Thyroid gland (tissue), 4 donors: ENCODE results near the gene ADCY4. TPM values are rescaled to one million over a fixed set of nuclear protein-coding genes. Genes with fewer than 3 reads are reported as not detected.
A peak's percentile ranks its signal among the peaks of the same experiment; 100 is the strongest.

Experiments
- DNase-seq, 2 donors: peaks; one replicate each; pipeline ENCODE4 v3.0.0-alpha.2; 2019
- H3K27ac ChIP-seq, 3 donors: fragments of 200-600 bp; sonication (generic); 1 replicate in 2 of 3; 2 replicates in 1 of 3; pipeline ENCODE4 v1.5.1; 2016 to 2019; ENCODE audit warnings: mild to moderate bottlenecking in 1 of 3, moderate library complexity in 1 of 3
- H3K27me3 ChIP-seq: fragments of 200-600 bp; sonication (generic); one replicate; pipeline ENCODE4 v1.5.1; 2019
- H3K36me3 ChIP-seq, 2 donors: fragments of 200-600 bp; sonication (generic); one replicate each; pipeline ENCODE4 v1.5.1; 2016 to 2019
- H3K4me1 ChIP-seq, 2 donors: fragments of 200-600 bp; sonication (generic); one replicate each; pipeline ENCODE4 v1.5.1; 2017 to 2019
- H3K4me3 ChIP-seq, 3 donors: fragments of 200-600 bp; sonication (generic); replicated peaks in 1 of 3; 1 replicate in 2 of 3; 2 replicates in 1 of 3; pipeline ENCODE4 v1.5.1; 2016; ENCODE audit warnings: mild to moderate bottlenecking in 1 of 3
- H3K9me3 ChIP-seq: fragments of 200-600 bp; sonication (generic); one replicate; pipeline ENCODE4 v1.5.1; 2017
- CTCF ChIP-seq, 6 experiments: fragments of 200-600 bp in 3 of 6; fragments of 450-650 bp in 3 of 6; sonication (generic) in 3 of 6; IDR thresholded peaks; one replicate each; pipeline ENCODE4 v1.5.1; 2016 to 2019; ENCODE audit warnings: antibody characterized with exemption in 6 of 6, mild to moderate bottlenecking in 2 of 6, inconsistent platforms in 1 of 6, moderate library complexity in 1 of 6
- POLR2A ChIP-seq, 2 donors: fragments of 450-650 bp; IDR thresholded peaks; one replicate each; pipeline ENCODE4 v1.6.1; 2017; ENCODE audit warnings: antibody characterized with exemption in 2 of 2, mild to moderate bottlenecking in 2 of 2, moderate library complexity in 1 of 2
- WGBS, 2 donors: methylation state at CpG; one replicate each; pipeline ENCODE4 v1.1.5; 2017; 5-methylcytosine and 5-hydroxymethylcytosine counted together
- intact Hi-C: fragments of 100-400 bp; cut with DNase I; formaldehyde crosslinking; loops from one replicate; pipeline ENCODE4 v1.15.1; 2023
- total RNA-seq, 4 donors: library from RNA; depleted of rRNA; stranded (reverse); fragments of >200 nt; gene quantifications; one replicate each; pipeline ENCODE4 v1.2.3, GENCODE V29; 2016

The ADCY4 gene
- total RNA-seq, 4 donors from 2014 or later: 35.2 to 65.4 (median 48.8) TPM

GRCh38 chr14:24300326-24300980 lies 34.4 kb downstream of the ADCY4 start:
- intact Hi-C loops: loop anchor here (2.0 kb wide), 1 partner anchor 58 kb away; the partner anchor contains the start of gene TINF2
- Histone ChIP-seq H3K4me1 (peaks cover 15 to 17% of the 10 kb centered on the region in 2 donors), H3K9me3 (no peaks in the 10 kb centered on the region), H3K36me3 (peaks cover 33 to 39% of the 10 kb centered on the region in 2 donors), H3K4me3 (peak overlapping the region; percentile 48 to 71 (median 68)), H3K27ac (peak overlapping the region in 1 of 3 donors; percentile 31), H3K27me3 (no peaks in the 10 kb centered on the region)
- TF ChIP-seq POLR2A (IDR thresholded peaks at IDR 0.05) (no peak), CTCF (IDR thresholded peaks at IDR 0.05) (no peak)
- no peak for DNase-seq
- WGBS, 2 donors: 28 to 29% methylated on average over 16 of the region's 16 CpGs

GRCh38 chr14:24299255-24300191 lies 35.3 kb downstream of the ADCY4 start, which contains the start of the genes DHRS1 and NOP9:
TSS of gene DHRS1 (minus strand) at chr14:24299780. CDS start at chr14:24299106, 674 bp downstream.
TSS of gene NOP9 (plus strand) at chr14:24299850. CDS start at chr14:24299955, 105 bp downstream.
- 2% methylated on average over 11 to 27 of the region's 75 CpGs for WGBS, 2 donors
- Histone ChIP-seq H3K36me3 (peaks cover 24 to 30% of the 10 kb centered on the region in 2 donors), H3K9me3 (no peaks in the 10 kb centered on the region), H3K27ac (peak within 1 kb of the TSS in 2 of 3 donors; percentile 31 to 54), H3K4me3 (peak within 1 kb of the TSS; percentile 48 to 71 (median 68)), H3K27me3 (no peaks in the 10 kb centered on the region), H3K4me1 (peaks cover 15 to 17% of the 10 kb centered on the region in 2 donors)
- peak; percentile 89 to 90 for DNase-seq
- intact Hi-C loops: loop anchor here (2.0 kb wide), 1 partner anchor 57 kb away; the partner anchor contains the start of gene TINF2
- TF ChIP-seq POLR2A (IDR thresholded peaks at IDR 0.05): peak in 1 of 2 donors; percentile 71
- no peak for TF ChIP-seq CTCF (IDR thresholded peaks at IDR 0.05)

DNA sequence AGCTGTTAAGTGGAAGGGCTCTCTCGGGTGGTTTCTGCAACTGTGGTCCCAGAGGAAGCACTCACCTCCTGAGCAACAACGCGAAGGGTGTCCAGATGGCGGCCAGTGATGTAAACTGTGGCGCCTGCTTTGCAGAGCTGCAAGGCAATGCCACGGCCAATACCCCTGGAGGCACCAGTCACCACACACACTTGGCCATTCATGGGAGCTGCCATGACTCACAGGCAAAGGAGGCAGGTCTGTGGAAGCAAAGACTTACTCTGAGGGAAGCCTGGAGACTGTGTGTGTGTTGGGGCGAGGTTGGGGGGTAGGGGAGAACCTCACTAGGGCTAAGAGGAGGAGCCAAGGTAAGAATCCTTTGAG lies 36.0 kb downstream of the ADCY4 start:
- H3K9me3 ChIP-seq: no peaks in the 10 kb centered on the region
- peak overlapping the region in 2 of 3 donors; percentile 68 to 71 for H3K4me3 ChIP-seq
- no peaks in the 10 kb centered on the region for H3K27me3 ChIP-seq
- intact Hi-C loops: no loop called here
- peaks cover 15 to 17% of the 10 kb centered on the region in 2 donors for H3K4me1 ChIP-seq
- TF ChIP-seq CTCF (IDR thresholded peaks at IDR 0.05) (no peak), POLR2A (IDR thresholded peaks at IDR 0.05) (no peak)
- peaks cover 18 to 24% of the 10 kb centered on the region in 2 donors for H3K36me3 ChIP-seq
- 42 to 53% methylated on average over 7 of the region's 7 CpGs for WGBS, 2 donors
- H3K27ac ChIP-seq: peak overlapping the region in 1 of 3 donors; percentile 31
- no peak for DNase-seq

GRCh38 chr14:24297190-24297964 lies 37.5 kb downstream of the ADCY4 start:
- peak in 4 of 6 experiments; percentile 9 to 32 (median 19) for TF ChIP-seq CTCF (IDR thresholded peaks at IDR 0.05)
- no peak for TF ChIP-seq POLR2A (IDR thresholded peaks at IDR 0.05)
- 56 to 59% methylated on average over 5 of the region's 5 CpGs for WGBS, 2 donors
- Histone ChIP-seq H3K27me3 (no peaks in the 10 kb centered on the region), H3K36me3 (peaks cover 4 to 10% of the 10 kb centered on the region in 2 donors), H3K4me3 (no peak overlapping the region), H3K9me3 (no peaks in the 10 kb centered on the region), H3K27ac (no peak overlapping the region), H3K4me1 (peaks cover 15 to 17% of the 10 kb centered on the region in 2 donors)
- intact Hi-C loops: no loop called here
- no peak for DNase-seq
